ENCODE data around the gene RTN4RL1.

- TF ChIP-seq, protein P1, sequence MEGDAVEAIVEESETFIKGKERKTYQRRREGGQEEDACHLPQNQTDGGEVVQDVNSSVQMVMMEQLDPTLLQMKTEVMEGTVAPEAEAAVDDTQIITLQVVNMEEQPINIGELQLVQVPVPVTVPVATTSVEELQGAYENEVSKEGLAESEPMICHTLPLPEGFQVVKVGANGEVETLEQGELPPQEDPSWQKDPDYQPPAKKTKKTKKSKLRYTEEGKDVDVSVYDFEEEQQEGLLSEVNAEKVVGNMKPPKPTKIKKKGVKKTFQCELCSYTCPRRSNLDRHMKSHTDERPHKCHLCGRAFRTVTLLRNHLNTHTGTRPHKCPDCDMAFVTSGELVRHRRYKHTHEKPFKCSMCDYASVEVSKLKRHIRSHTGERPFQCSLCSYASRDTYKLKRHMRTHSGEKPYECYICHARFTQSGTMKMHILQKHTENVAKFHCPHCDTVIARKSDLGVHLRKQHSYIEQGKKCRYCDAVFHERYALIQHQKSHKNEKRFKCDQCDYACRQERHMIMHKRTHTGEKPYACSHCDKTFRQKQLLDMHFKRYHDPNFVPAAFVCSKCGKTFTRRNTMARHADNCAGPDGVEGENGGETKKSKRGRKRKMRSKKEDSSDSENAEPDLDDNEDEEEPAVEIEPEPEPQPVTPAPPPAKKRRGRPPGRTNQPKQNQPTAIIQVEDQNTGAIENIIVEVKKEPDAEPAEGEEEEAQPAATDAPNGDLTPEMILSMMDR (IDR thresholded peaks at IDR 0.05; ENCODE audit: insufficient read depth, low read depth, low read length) = no peak
- no peak for TF ChIP-seq EZH2 (IDR thresholded peaks at IDR 0.05; ENCODE audit: insufficient read depth, low read length)
Measured at GRCh38 chr17:1967213-1967612, 57.9 kb downstream of the RTN4RL1 start.

Measured in astrocyte (in vitro differentiated cells and primary cell).